Fibroblast of lung (primary cell): ENCODE data around the gene LRMDA. TPM values are rescaled to one million over a fixed set of nuclear protein-coding genes. Genes with fewer than 3 reads are reported as not detected.

Experiments
- DNase-seq, 2 donors: peaks; one replicate each; pipeline versions ENCODE4 v3.0.0 to v3.0.0-alpha.2; 2010; ENCODE audit warnings: low read depth in 2 of 2
- H2AFZ ChIP-seq: 2 replicates; pipeline ENCODE4 v1.5.1; 2012; ENCODE audit warnings: low read length, control low read depth, inconsistent platforms
- H3K27ac ChIP-seq: 2 replicates; pipeline ENCODE4 v1.5.1; 2011; ENCODE audit warnings: low read length, control low read depth; ENCODE audit not compliant: insufficient read depth
- H3K27me3 ChIP-seq: 2 replicates; pipeline ENCODE4 v1.5.1; 2011; ENCODE audit warnings: mild to moderate bottlenecking, low read length; ENCODE audit not compliant: control insufficient read depth, insufficient read depth
- H3K36me3 ChIP-seq: 2 replicates; pipeline ENCODE4 v1.5.1; 2011; ENCODE audit warnings: low read length; ENCODE audit not compliant: control insufficient read depth, insufficient read depth
- H3K4me1 ChIP-seq: 2 replicates; pipeline ENCODE4 v1.5.1; 2011; ENCODE audit warnings: low read length; ENCODE audit not compliant: control insufficient read depth, insufficient read depth; ENCODE audit errors: extremely low read depth
- H3K4me2 ChIP-seq: 2 replicates; pipeline ENCODE4 v1.5.1; 2011; ENCODE audit warnings: low read length, control low read depth; ENCODE audit not compliant: insufficient read depth; ENCODE audit errors: extremely low read depth
- H3K4me3 ChIP-seq, 4 experiments: fragments of 200-600 bp in 1 of 4; sonication (generic) in 1 of 4; replicated peaks in 1 of 4; 2 replicates each; pipeline ENCODE4 v1.5.1; 2011 to 2016; ENCODE audit warnings: low read length in 4 of 4, low read depth in 3 of 4, mild to moderate bottlenecking in 3 of 4, control low read depth in 2 of 4, inconsistent platforms in 1 of 4, mixed read lengths in 1 of 4; ENCODE audit not compliant: insufficient read depth in 1 of 4; ENCODE audit errors: control extremely low read depth in 1 of 4
- H3K79me2 ChIP-seq: 2 replicates; pipeline ENCODE4 v1.5.1; 2012; ENCODE audit warnings: mild to moderate bottlenecking, low read length, inconsistent platforms; ENCODE audit not compliant: control insufficient read depth, insufficient read depth
- H3K9ac ChIP-seq: 2 replicates; pipeline ENCODE4 v1.5.1; 2011; ENCODE audit warnings: mild to moderate bottlenecking, low read length, control low read depth; ENCODE audit not compliant: insufficient read depth
- H3K9me3 ChIP-seq: 2 replicates; pipeline ENCODE4 v1.5.1; 2012; ENCODE audit warnings: low read depth, low read length; ENCODE audit not compliant: control insufficient read depth, insufficient read depth
- H4K20me1 ChIP-seq: 2 replicates; pipeline ENCODE4 v1.5.1; 2011; ENCODE audit warnings: low read length; ENCODE audit not compliant: control insufficient read depth, insufficient read depth; ENCODE audit errors: extremely low read depth
- EZH2 ChIP-seq: IDR thresholded peaks from 2 replicates; pipeline ENCODE4 v1.5.1; 2012; ENCODE audit warnings: low read length, control low read depth, mild to moderate bottlenecking; ENCODE audit errors: missing control alignments
- polyA plus RNA-seq, 2 donors: library from polyadenylated mRNA; depleted of rRNA in 1 of 2; stranded (reverse) in 1 of 2; unstranded in 1 of 2; fragments of >200 nt; gene quantifications; 2 replicates each; pipeline ENCODE4 v1.2.1, GENCODE V29; 2011 to 2012; ENCODE audit warnings: missing spikeins in 1 of 2
- total RNA-seq: library from RNA; depleted of rRNA; stranded (reverse); fragments of >200 nt; gene quantifications from 2 replicates; pipeline ENCODE4 v1.2.1, GENCODE V29; 2014
- TF ChIP-seq, protein P1 (sequence below), 2 donors: IDR thresholded peaks in 1 of 2; conservative IDR thresholded peaks in 1 of 2; 1 replicate in 1 of 2; 2 replicates in 1 of 2; pipeline ENCODE4 v1.5.1; 2011 to 2012; ENCODE audit warnings: low read length in 2 of 2, control low read depth in 1 of 2, inconsistent platforms in 1 of 2, low read depth in 1 of 2, mild to moderate bottlenecking in 1 of 2

Gene LRMDA
- total and polyA plus RNA-seq, 2 donors (not counting 1 experiment from before 2014, with no cell fraction given): 1.7 to 2.0 TPM

DNA sequence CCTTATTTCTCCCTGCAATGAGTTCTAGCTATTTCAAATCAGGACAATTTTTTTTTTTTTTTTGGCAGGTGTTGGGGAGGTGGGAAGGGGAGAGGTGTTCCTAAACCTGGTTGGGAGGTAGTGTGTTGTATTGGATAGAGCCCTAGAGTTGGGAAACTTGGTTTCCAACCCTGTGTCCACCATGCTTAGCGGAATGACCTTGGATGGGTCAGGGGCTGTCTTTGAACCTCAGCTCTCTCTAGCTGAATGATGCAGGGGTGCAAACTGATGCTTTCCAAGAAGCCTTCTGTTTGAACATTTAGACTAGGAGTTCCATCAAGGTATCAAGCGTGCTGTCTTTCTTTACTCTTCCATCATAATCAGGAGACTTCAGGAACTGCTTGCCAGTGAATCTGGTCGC, 332.2 kb downstream of the LRMDA start:
- H3K4me3 ChIP-seq: no peak overlapping the region
- H3K9me3 ChIP-seq: no peaks in the 10 kb centered on the region
- no peaks in the 10 kb centered on the region for H3K36me3 ChIP-seq
- H3K4me2 ChIP-seq: no peak overlapping the region
- no peak overlapping the region for H3K9ac ChIP-seq
- no peaks in the 10 kb centered on the region for H3K4me1 ChIP-seq
- H3K79me2 ChIP-seq: no peaks in the 10 kb centered on the region
- no peak for TF ChIP-seq EZH2
- TF ChIP-seq, protein P1, sequence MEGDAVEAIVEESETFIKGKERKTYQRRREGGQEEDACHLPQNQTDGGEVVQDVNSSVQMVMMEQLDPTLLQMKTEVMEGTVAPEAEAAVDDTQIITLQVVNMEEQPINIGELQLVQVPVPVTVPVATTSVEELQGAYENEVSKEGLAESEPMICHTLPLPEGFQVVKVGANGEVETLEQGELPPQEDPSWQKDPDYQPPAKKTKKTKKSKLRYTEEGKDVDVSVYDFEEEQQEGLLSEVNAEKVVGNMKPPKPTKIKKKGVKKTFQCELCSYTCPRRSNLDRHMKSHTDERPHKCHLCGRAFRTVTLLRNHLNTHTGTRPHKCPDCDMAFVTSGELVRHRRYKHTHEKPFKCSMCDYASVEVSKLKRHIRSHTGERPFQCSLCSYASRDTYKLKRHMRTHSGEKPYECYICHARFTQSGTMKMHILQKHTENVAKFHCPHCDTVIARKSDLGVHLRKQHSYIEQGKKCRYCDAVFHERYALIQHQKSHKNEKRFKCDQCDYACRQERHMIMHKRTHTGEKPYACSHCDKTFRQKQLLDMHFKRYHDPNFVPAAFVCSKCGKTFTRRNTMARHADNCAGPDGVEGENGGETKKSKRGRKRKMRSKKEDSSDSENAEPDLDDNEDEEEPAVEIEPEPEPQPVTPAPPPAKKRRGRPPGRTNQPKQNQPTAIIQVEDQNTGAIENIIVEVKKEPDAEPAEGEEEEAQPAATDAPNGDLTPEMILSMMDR (conservative IDR thresholded peaks at IDR 0.05 in 1 of 2, IDR thresholded peaks at IDR 0.05 in 1 of 2; ENCODE audit: low read depth in 1 of 2, low read length in 2 of 2): no peak
- H3K27me3 ChIP-seq: peaks cover 2% of the 10 kb centered on the region
- no peaks in the 10 kb centered on the region for H4K20me1 ChIP-seq
- DNase-seq: no peak
- H3K27ac ChIP-seq: no peak overlapping the region
- H2AFZ ChIP-seq: no peak overlapping the region

DNA sequence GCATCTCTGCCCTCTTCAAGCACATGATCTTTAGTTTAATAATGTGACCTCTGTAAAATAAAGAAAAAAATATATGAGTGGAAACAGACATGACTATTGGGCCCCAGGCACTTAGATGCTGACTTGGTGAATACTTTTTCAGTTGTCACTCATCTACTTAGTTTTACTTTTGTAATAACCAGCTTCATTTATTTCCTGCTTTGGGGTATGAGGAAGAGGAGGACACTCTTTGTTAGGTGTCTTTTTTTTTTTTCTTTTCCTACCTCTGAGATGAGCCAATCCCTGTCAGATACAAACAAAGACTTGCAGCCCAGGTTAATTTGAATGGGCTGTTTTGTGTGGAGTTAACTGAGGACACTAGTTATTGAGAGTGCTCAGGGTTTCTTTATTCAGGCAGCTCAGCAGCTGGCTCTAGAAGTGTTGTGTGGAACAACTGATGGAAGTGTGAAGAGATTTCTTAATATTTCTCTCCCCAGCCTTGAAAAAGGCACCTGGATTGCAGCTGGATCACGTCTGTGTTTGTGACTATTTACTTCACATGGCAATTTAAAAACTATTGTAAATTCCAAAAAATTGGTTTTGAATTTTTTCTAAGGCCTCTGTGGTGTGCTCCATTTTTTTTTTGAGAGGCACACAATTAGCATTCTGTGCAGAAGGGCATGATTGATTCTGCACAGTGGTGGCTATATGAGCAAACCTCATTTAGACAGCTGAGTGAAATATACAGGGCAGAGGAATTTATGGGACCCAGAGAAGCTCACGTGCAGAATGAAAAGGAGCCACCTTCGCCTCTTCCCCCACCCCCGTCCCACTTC, 333.8 kb downstream of the LRMDA start:
- H3K4me2 ChIP-seq: no peak overlapping the region

DNA sequence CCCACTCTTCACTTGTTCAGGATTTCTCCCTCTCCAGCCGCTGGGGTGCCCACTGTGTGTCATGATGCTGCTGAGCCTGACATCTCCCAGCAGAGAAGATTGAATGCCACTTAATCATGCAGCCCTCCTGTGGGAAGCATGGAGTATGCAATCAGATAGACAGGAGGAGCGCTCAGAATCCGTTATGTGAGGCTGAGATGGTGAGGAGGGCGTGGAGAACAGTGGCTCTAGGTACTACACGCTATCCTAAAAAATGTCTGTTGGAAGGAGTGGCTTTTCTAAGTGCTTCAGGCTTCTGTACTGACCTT, 334.3 kb downstream of the LRMDA start:
- Histone ChIP-seq H3K9ac (no peak overlapping the region), H3K4me3 (no peak overlapping the region), H2AFZ (no peak overlapping the region), H3K4me2 (no peak overlapping the region), H3K4me1 (peaks cover 2% of the 10 kb centered on the region), H3K27ac (no peak overlapping the region), H3K79me2 (no peaks in the 10 kb centered on the region), H3K9me3 (no peaks in the 10 kb centered on the region), H3K36me3 (no peaks in the 10 kb centered on the region), H3K27me3 (peaks cover 2% of the 10 kb centered on the region), H4K20me1 (no peaks in the 10 kb centered on the region)
- TF ChIP-seq, protein P1 (conservative IDR thresholded peaks at IDR 0.05 in 1 of 2, IDR thresholded peaks at IDR 0.05 in 1 of 2; ENCODE audit: low read depth in 1 of 2, low read length in 2 of 2): no peak
- no peak for TF ChIP-seq EZH2
- DNase-seq: no peak

More for the DNA sequence above, 333.8 kb downstream of the LRMDA start:
- Histone ChIP-seq H3K4me1 (no peaks in the 10 kb centered on the region), H3K9ac (no peak overlapping the region), H3K36me3 (no peaks in the 10 kb centered on the region), H3K27me3 (peaks cover 2% of the 10 kb centered on the region), H2AFZ (no peak overlapping the region), H3K4me3 (no peak overlapping the region), H4K20me1 (no peaks in the 10 kb centered on the region), H3K79me2 (no peaks in the 10 kb centered on the region), H3K9me3 (no peaks in the 10 kb centered on the region), H3K27ac (no peak overlapping the region)
- no peak for DNase-seq
- TF ChIP-seq, protein P1 (conservative IDR thresholded peaks at IDR 0.05 in 1 of 2, IDR thresholded peaks at IDR 0.05 in 1 of 2; ENCODE audit: low read depth in 1 of 2, low read length in 2 of 2): no peak
- TF ChIP-seq EZH2: no peak
